G401 (cell line): ENCODE measurements around the gene YOD1. TPM values are rescaled to one million over a fixed set of nuclear protein-coding genes. Genes with fewer than 3 reads are reported as not detected.

Experiments used
- DNase-seq: peaks from one replicate; pipeline ENCODE4 v3.0.0-alpha.2; 2015; ENCODE audit warnings: low spot score
- in situ Hi-C: cut with HindIII; loops from 2 replicates; pipeline ENCODE4 v1.10.0; 2016; ENCODE audit warnings: low sequenced_read_pairs, mixed read lengths
- total RNA-seq: library from RNA; depleted of rRNA; stranded (reverse); fragments of >200 nt; shearing (Covaris generic); gene quantifications from 2 replicates; pipeline ENCODE4 v1.2.3, GENCODE V29; 2014

The YOD1 gene
- total RNA-seq, 1 experiment from 2014 or later, result 14.9 TPM

DNA sequence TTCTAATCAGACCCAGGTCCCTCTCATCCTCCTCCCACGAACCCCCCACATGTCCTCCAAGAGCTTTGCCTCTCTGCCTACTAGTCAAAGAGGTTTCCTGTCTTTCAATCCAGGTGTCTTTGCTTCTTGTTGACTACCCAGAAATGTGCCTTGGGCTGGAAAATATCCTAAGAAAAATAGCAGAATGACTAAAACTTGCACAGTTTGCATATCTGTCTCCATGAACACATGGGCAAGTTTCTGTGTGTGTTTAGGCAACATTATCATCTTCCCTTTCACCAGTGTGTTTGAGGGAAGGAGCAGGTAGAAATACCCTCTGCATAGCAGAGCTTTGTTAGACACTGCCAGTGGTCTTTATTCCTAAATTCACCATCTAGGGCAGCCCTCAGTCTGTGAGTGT, 20.0 kb downstream of the YOD1 start:
- DNase-seq, result no peak

DNA sequence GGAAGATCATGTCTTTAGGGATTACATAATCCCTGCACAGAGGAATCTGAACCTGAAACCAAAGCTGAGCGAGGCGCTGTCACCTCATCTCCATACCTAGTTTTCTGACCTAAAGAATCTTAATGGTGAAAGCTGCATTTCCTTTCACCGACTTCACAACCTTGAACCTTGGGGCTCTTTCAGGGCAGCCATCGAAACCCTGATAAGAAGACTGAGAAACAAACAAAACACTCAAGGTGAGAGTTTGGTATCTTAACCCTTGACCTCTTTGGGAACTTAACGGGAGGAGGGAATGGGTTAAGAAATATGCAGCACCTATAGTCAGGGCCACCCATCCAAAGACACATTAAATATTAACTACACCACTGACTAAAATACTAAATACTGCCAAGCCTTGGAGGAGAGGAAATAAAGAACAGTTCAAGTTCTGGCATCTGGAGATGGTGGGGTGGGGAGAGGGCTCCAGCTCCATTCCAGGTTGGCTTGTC, 20.4 kb downstream of the YOD1 start:
- no peak for DNase-seq
- in situ Hi-C loops, result no loop called here

More for the DNA sequence above, 20.0 kb downstream of the YOD1 start:
- in situ Hi-C loops, result no loop called here

DNA sequence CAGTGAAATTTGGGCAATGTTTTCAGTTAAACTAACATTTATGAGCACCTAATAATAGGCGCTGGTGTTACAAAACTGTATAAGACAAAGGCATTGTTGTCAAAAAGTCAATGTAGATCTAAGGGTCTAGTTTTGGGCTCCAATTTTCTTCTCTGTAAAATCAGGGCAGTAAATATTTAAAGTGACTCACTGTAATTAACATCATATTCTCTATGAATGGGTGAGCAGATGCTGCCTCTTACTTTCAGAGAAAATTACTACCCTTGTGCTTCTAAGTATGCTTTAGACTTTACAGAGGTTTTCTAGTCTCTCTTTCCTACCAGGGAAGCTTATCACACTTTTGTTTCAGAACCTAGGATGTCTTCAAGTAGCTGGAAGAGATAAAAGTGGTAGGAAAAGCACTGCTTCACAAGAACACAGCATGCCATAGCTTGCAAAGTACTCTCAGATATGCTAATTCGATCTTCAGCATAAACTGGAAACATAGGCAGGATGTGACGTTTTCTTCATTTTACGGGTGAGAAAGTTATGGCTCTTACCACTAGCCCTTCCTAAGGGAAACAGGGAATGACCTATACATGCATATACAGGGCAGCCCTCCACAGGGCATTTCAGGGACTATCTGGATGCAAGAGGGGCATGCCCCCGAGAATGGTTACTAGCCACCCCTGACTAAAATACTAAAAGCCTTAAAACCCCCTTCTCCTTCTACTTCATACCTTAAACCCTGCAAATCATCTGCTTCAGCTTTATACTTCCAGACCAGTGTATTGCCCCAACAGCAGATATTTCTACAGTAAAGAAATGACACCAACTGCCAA, 21.1 kb downstream of the YOD1 start:
- in situ Hi-C loops, result no loop called here
- no peak for DNase-seq

DNA sequence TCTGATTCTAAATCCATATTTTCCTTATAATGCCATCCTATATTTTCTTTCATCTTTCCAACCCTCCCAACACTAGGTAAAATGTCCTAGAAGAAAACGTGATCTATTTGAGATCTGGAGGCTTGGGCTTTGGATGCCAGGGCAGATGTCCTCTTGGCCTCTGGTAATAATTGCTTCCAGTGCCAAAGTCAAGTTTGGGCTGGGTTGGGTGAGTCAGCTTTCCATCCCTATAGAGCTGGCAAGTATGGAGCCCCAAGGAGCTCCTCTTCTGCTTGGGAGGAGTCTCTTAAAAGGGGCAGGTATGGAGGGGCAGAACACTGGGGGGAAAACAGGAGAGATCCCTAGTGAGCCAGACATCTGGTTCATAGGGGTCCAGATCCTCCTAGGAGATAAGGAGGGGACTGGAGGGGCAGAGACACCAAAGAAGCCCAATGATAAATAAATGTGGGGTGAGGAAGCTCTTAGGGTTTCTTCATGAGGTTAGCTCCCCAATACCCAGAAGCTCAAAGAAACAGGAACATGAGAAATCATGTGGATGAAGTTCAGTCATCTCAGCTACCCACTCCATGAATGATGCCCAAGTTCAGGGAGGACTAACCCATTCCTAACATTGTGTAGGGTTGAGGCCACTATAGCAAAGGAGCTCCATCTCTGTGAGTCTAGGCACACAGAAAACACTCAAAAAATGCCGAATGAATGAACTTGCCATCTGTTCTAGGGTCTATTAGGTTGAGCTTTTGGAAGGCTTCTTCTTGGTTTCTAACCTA, 21.9 kb downstream of the YOD1 start:
- no peak for DNase-seq
- in situ Hi-C loops, result no loop called here

DNA sequence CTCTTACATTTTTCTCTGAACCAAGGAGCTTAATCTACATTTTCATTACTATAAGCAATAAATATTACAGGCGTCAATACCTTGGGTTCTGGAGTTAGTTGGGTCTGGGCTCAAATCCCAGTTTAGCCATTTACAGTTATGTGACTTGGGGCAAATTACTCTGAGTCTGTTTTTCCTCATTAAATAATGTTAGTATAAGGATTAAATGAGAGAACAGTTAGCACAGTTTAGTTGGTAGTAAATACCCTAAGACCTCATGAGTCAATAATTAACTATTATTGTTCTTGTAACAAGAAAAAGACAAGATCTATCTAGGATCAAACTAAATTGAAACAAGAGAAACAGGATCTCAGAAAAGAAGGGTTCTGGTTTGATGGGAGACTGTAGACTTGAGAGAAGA, 23.1 kb downstream of the YOD1 start:
- DNase-seq, result no peak
- in situ Hi-C loops, result no loop called here

DNA sequence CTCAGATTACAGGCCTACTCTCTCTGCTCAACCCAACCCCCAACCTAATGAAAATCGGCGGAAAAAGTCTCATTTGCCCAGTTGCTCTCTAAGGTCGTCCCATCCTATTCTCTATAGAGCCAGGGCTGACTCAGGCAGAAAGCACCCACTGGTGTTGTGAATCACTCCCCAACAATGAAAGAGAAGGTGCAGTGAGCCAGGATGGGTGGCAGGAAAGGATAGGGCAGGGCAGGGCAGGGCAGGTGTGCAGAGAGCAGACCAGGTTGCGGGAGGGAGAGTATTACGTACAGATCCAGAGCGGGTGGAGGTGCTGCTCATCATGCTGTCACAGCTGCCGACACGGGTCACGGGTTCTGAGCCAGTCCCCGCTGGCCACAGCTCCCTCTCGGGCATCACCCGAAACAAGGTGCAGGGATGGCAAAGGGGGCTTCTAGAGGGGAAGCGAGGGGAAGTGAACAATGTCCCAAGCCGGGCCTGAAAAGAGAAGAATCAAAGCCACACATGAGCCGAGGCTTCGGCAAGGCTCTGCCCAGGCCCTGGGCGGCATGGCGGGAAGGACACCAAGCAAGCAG, 23.7 kb downstream of the YOD1 start:
- no peak for DNase-seq
- in situ Hi-C loops, result no loop called here

GRCh38 chr1:207026104-207026534, 24.9 kb downstream of the YOD1 start:
- in situ Hi-C loops, result no loop called here
- DNase-seq, result no peak

- in situ Hi-C loops, result no loop called here
- no peak for DNase-seq
Measured at GRCh38 chr1:207025146-207025880, 25.7 kb downstream of the YOD1 start.

DNA sequence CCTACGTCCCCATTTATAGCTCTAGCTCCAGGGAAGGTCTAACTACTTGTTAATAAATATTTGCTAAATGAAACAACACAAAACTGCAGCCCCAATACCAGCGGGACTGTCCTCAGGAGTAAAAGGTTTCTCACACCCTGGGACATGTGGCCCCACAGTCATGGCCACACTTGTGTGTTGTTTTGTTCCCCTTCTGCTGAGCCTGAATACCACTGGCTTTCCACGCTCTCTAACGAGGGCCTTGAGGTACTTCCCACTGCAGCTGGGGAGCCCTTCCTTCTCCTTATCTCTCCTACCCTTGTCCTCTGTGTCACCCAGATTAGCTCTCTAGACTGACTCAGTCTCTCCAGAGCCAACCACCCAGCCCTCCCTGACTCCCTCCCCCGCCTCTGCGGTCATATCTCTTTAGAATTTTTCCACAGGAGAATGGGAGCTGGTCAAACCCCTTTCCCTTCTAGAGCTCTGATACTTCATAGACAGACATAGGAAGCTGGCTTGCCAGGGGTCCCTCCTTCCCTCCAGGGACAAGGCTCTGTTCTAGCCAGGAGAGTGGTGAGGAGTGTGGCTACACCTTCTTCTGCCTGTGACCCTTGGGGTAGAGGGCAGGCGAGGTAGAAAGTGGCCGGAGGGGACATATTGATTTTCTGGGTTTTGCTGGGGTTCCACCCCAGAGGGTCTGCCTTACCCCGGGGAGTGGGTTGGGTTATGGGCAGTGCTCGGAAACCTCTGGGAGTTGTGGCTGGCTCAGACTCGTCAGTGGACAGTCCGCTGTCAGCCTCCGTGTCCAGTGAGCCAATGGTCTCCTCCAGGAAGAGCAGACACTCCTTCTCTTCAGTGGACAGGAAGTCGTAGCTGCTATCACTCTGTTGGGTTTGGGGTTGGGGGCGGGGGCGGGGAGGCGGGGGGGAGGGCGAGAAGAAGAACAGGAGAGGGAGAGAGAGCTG, 26.5 kb downstream of the YOD1 start:
- DNase-seq, result no peak
- in situ Hi-C loops, result no loop called here

GRCh38 chr1:207022996-207023679, 27.9 kb downstream of the YOD1 start:
- in situ Hi-C loops, result no loop called here
- DNase-seq, result no peak

DNA sequence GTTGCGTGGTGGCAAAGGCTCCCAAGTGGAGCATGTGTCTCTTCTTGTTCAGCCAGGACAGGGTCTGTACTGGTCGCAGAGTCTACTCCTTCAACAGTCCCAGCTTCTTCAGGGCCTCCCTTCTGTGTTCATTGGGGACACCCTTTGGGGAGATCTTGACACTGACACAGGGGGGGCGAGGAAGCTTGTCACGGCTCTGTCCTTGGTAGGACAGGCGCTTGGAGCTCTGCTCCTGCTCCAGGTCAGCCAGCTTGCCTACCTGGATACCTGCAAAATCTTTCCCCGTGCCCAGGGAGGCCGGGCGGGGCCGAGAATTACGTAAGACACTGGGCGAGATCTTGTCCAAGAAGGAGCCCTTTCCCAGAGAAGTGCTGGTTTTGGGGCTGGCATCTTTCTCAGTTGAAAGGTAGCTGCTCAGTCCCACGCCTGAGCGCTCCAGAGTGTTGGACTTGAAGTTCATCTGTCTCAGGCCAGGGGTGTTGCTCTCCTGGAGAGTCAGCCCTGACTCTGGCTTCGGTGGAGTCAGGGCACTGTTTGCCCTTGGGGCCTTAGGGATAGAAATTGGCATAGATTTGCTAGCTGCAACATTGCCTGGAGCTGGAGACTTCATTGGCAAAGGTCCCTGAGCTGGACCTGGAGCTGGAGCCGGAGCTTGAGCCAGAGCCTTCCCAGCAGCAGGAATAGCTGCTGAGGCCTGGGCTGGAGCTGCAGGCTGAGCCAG, 29.0 kb downstream of the YOD1 start:
- in situ Hi-C loops, result no loop called here
- DNase-seq, result no peak

- in situ Hi-C loops, result no loop called here
- no peak for DNase-seq
Measured at GRCh38 chr1:207021139-207021861, 29.7 kb downstream of the YOD1 start.

DNA sequence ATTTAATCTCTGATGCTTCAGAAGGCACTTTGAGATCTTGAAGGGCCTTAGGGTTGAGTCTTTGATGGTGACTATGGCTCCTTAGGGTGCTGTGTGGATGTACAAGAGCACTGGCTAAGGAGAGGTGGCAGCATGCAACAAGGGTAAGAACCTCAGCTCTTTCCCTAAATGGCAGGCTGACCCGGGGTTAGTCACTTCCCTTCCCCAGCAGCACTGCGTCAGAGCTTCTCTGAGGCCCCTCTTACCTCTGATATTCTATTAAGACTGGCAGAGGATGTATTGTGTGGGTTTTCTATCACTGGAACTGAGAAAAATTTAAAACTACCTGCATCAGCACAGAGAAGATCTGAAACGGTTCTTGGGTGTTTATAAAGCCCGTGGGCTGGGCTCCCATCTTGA, 30.3 kb downstream of the YOD1 start:
- in situ Hi-C loops, result no loop called here
- no peak for DNase-seq

- in situ Hi-C loops, result no loop called here
- no peak for DNase-seq
Measured at GRCh38 chr1:207020065-207020708, 30.8 kb downstream of the YOD1 start.

DNA sequence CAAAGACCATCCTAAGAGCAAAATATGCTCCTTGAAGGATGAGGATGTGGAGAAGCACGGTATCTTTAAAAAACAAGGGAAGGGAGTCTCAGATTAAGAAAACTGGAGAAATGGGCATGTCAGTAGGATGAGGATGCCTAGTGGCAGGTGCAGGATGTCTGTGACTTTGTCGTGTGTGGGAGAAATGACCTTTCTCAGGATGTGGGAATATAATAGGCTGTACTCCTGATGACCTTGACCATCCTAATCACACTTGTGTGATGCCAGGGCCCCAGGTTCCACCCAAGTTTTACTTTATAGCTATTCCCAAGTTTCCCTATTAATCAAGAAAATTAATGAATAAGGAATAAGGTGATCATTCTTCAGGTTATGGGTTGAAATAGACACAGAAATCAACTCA, 31.3 kb downstream of the YOD1 start:
- in situ Hi-C loops, result no loop called here

GRCh38 chr1:207019161-207019560, 31.8 kb downstream of the YOD1 start:
- in situ Hi-C loops, result no loop called here

More for the DNA sequence above, 31.3 kb downstream of the YOD1 start:
- no peak for DNase-seq

More at GRCh38 chr1:207019161-207019560, 31.8 kb downstream of the YOD1 start:
- DNase-seq, result no peak
